ENCODE measurements around the gene KRTAP6-3.

The KRTAP6-3 gene

GRCh38 chr21:30592140-30592539 lies at the start of gene KRTAP6-3:
TSS of gene KRTAP6-3 (plus strand) at chr21:30592440. CDS start at chr21:30592446, 6 bp downstream.
- no peak for DNase-seq (ENCODE audit: low read depth in 3 of 3)

- no peak for DNase-seq (ENCODE audit: low read depth in 3 of 3)
Observed at GRCh38 chr21:30552782-30553181, 39.5 kb upstream of the KRTAP6-3 start.

GRCh38 chr21:30555095-30555494 lies 37.1 kb upstream of the KRTAP6-3 start:
- no peak for DNase-seq (ENCODE audit: low read depth in 3 of 3)

- no peak for DNase-seq (ENCODE audit: low read depth in 3 of 3)
Observed at GRCh38 chr21:30561264-30561895, 30.9 kb upstream of the KRTAP6-3 start, which contains the start of gene KRTAP19-7. TSS of gene KRTAP19-7 (minus strand) at chr21:30561314. CDS start at chr21:30561289, 25 bp downstream.

GRCh38 chr21:30561957-30562356 lies 30.3 kb upstream of the KRTAP6-3 start:
- DNase-seq (ENCODE audit: low read depth in 3 of 3), result no peak

GRCh38 chr21:30563072-30563471 lies 29.2 kb upstream of the KRTAP6-3 start:
- no peak for DNase-seq (ENCODE audit: low read depth in 3 of 3)

GRCh38 chr21:30563630-30564029 lies 28.6 kb upstream of the KRTAP6-3 start:
- DNase-seq (ENCODE audit: low read depth in 3 of 3), result no peak

GRCh38 chr21:30567617-30568016 lies 24.6 kb upstream of the KRTAP6-3 start:
- no peak for DNase-seq (ENCODE audit: low read depth in 3 of 3)

GRCh38 chr21:30577766-30578165 lies 14.5 kb upstream of the KRTAP6-3 start:
- no peak for DNase-seq (ENCODE audit: low read depth in 3 of 3)

GRCh38 chr21:30579346-30579745 lies 12.9 kb upstream of the KRTAP6-3 start:
- DNase-seq (ENCODE audit: low read depth in 3 of 3), result no peak

- no peak for DNase-seq (ENCODE audit: low read depth in 3 of 3)
Observed at GRCh38 chr21:30580132-30580531, 12.1 kb upstream of the KRTAP6-3 start.

GRCh38 chr21:30582870-30583269 lies 9.4 kb upstream of the KRTAP6-3 start:
- no peak for DNase-seq (ENCODE audit: low read depth in 3 of 3)

- DNase-seq (ENCODE audit: low read depth in 3 of 3), result no peak
Observed at GRCh38 chr21:30590297-30590696, 1.9 kb upstream of the KRTAP6-3 start, which contains the start of gene KRTAP22-2. TSS of gene KRTAP22-2 (minus strand) at chr21:30590397.

- DNase-seq (ENCODE audit: low read depth in 3 of 3), result no peak
Observed at GRCh38 chr21:30598802-30599201, 6.6 kb downstream of the KRTAP6-3 start, which contains the start of gene KRTAP6-2. TSS of gene KRTAP6-2 (minus strand) at chr21:30598902. CDS start at chr21:30598874, 28 bp downstream.

- DNase-seq (ENCODE audit: low read depth in 3 of 3), result no peak
Observed at GRCh38 chr21:30600787-30601186, 8.5 kb downstream of the KRTAP6-3 start, which contains the start of gene KRTAP22-1. TSS of gene KRTAP22-1 (plus strand) at chr21:30601087.

GRCh38 chr21:30605968-30606367 lies 13.7 kb downstream of the KRTAP6-3 start:
- no peak for DNase-seq (ENCODE audit: low read depth in 3 of 3)

GRCh38 chr21:30612132-30612531 lies 19.9 kb downstream of the KRTAP6-3 start:
- DNase-seq (ENCODE audit: low read depth in 3 of 3), result no peak

GRCh38 chr21:30613836-30614235 lies 21.6 kb downstream of the KRTAP6-3 start, which contains the start of gene KRTAP6-1:
TSS of gene KRTAP6-1 (minus strand) at chr21:30613930. CDS start at chr21:30613904, 26 bp downstream.
- DNase-seq (ENCODE audit: low read depth in 3 of 3), result no peak

GRCh38 chr21:30615199-30615598 lies 23.0 kb downstream of the KRTAP6-3 start:
- no peak for DNase-seq (ENCODE audit: low read depth in 3 of 3)

GRCh38 chr21:30616125-30616524 lies 23.9 kb downstream of the KRTAP6-3 start, which contains the start of gene KRTAP20-1:
TSS of gene KRTAP20-1 (plus strand) at chr21:30616425. CDS start at chr21:30616455, 30 bp downstream.
- no peak for DNase-seq (ENCODE audit: low read depth in 3 of 3)

- no peak for DNase-seq (ENCODE audit: low read depth in 3 of 3)
Observed at GRCh38 chr21:30620080-30620479, 27.8 kb downstream of the KRTAP6-3 start.

GRCh38 chr21:30620522-30620921 lies 28.3 kb downstream of the KRTAP6-3 start, which contains the start of gene KRTAP20-4:
TSS of gene KRTAP20-4 (plus strand) at chr21:30620627.
- DNase-seq (ENCODE audit: low read depth in 3 of 3), result no peak

GRCh38 chr21:30623362-30623761 lies 31.1 kb downstream of the KRTAP6-3 start:
- no peak for DNase-seq (ENCODE audit: low read depth in 3 of 3)
